Endothelial cell of umbilical vein (primary cell): ENCODE measurements around the gene PLEKHG2. TPM values are rescaled to one million over a fixed set of nuclear protein-coding genes. Genes with fewer than 3 reads are reported as not detected.

ENCODE experiments used
- BruUV-seq: library from RNA; stranded (reverse); fragments of 400-500 nt; replicated peaks from 2 replicates; lab custom pipeline; 2021; lab: Mats Ljungman, UMichigan
- CTCF ChIA-PET: fragments of 300-600, 350-600 bp; sonication (Branson Sonifier 250); formaldehyde crosslinking; loops from one replicate; lab custom pipeline; 2021; ENCODE audit warnings: antibody characterized with exemption, inconsistent platforms; lab: Charles Lee
- POLR2A ChIA-PET: fragments of 300-600, 350-600 bp; sonication (Branson Sonifier 250); formaldehyde crosslinking; loops from one replicate; lab custom pipeline; 2021; ENCODE audit warnings: antibody characterized with exemption, inconsistent platforms; lab: Charles Lee
- DNase-seq: peaks from one replicate; pipeline ENCODE4 v3.0.0-alpha.2; 2011; ENCODE audit warnings: low read depth, low spot score
- FAIRE-seq: peaks from 2 replicates; lab custom pipeline; 2011; peaks lifted over from hg19 to GRCh38; lab: Jason Lieb, UNC
- H2AFZ ChIP-seq: 2 replicates; pipeline ENCODE4 v1.6.0; 2012; ENCODE audit warnings: low read depth, low read length, control low read depth, inconsistent platforms
- H3K27ac ChIP-seq: 2 replicates; pipeline ENCODE4 v1.5.1; 2011; ENCODE audit warnings: low read depth, mild to moderate bottlenecking, control low read depth, low read length, moderate library complexity; ENCODE audit not compliant: insufficient read depth
- H3K27me3 ChIP-seq, 2 experiments: 2 replicates each; pipeline versions ENCODE4 v1.6.0 to v1.6.1; 2011; ENCODE audit warnings: low read length in 2 of 2, mixed read lengths in 1 of 2; ENCODE audit not compliant: control insufficient read depth in 2 of 2, insufficient read depth in 2 of 2
- H3K36me3 ChIP-seq, 2 experiments: 2 replicates in 1 of 2; 3 replicates in 1 of 2; pipeline ENCODE4 v1.5.1; 2011; ENCODE audit warnings: low read length in 2 of 2, mild to moderate bottlenecking in 1 of 2, moderate library complexity in 1 of 2; ENCODE audit not compliant: control insufficient read depth in 2 of 2, insufficient read depth in 2 of 2; ENCODE audit errors: extremely low read depth in 1 of 2
- H3K4me1 ChIP-seq: 3 replicates; pipeline ENCODE4 v1.5.1; 2011; ENCODE audit warnings: mild to moderate bottlenecking, low read length; ENCODE audit not compliant: control insufficient read depth, insufficient read depth; ENCODE audit errors: extremely low read depth
- H3K4me2 ChIP-seq: 2 replicates; pipeline ENCODE4 v1.6.1; 2011; ENCODE audit warnings: low read length, control low read depth, mixed read lengths; ENCODE audit not compliant: insufficient read depth
- H3K4me3 ChIP-seq, 3 experiments: fragments of 200-600 bp in 1 of 3; sonication (generic), shearing (Covaris generic) in 1 of 3; replicated peaks in 1 of 3; 2 replicates each; pipeline ENCODE4 v1.5.1; 2011 to 2016; ENCODE audit warnings: control low read depth in 3 of 3, low read length in 3 of 3, mild to moderate bottlenecking in 2 of 3, inconsistent platforms in 1 of 3, low read depth in 1 of 3, moderate library complexity in 1 of 3; ENCODE audit not compliant: insufficient read depth in 1 of 3
- H3K79me2 ChIP-seq: 2 replicates; pipeline ENCODE4 v1.6.0; 2012; ENCODE audit warnings: low read length, inconsistent platforms; ENCODE audit not compliant: control insufficient read depth, insufficient read depth
- H3K9ac ChIP-seq: replicated peaks from 2 replicates; pipeline ENCODE3; 2011; ENCODE audit warnings: low read length, control low read depth; ENCODE audit not compliant: insufficient read depth; ENCODE audit errors: extremely low read depth
- H3K9me1 ChIP-seq: replicated peaks from 3 replicates; pipeline ENCODE4 v1.6.0; 2011; ENCODE audit warnings: mild to moderate bottlenecking, low read length; ENCODE audit not compliant: control insufficient read depth, insufficient read depth; ENCODE audit errors: extremely low read depth
- H3K9me3 ChIP-seq: replicated peaks from 2 replicates; pipeline ENCODE4 v1.5.1; 2012; ENCODE audit warnings: low read length, inconsistent platforms; ENCODE audit not compliant: control insufficient read depth, insufficient read depth
- H4K20me1 ChIP-seq: replicated peaks from 2 replicates; pipeline ENCODE3; 2011; ENCODE audit warnings: mild to moderate bottlenecking, low read length; ENCODE audit not compliant: control insufficient read depth, insufficient read depth; ENCODE audit errors: extremely low read depth
- EZH2 ChIP-seq: IDR thresholded peaks from 2 replicates; pipeline ENCODE4 v1.6.1; 2012; ENCODE audit warnings: borderline replicate concordance, low read depth, mild to moderate bottlenecking, moderate library complexity, low read length, inconsistent platforms; ENCODE audit not compliant: severe bottlenecking
- FOS ChIP-seq: IDR thresholded peaks from 2 replicates; pipeline ENCODE4 v1.6.1; 2011; ENCODE audit warnings: mild to moderate bottlenecking, low read length, moderate library complexity, borderline replicate concordance; ENCODE audit not compliant: insufficient read depth
- GATA2 ChIP-seq: IDR thresholded peaks from 2 replicates; pipeline ENCODE4 v1.7.0; 2011; ENCODE audit warnings: low read depth, mild to moderate bottlenecking, moderate library complexity, mixed read lengths, low read length; ENCODE audit not compliant: insufficient read length, insufficient read depth
- JUN ChIP-seq: IDR thresholded peaks from 2 replicates; pipeline ENCODE4 v1.6.1; 2011; ENCODE audit warnings: borderline replicate concordance, low read depth; ENCODE audit not compliant: insufficient read length, insufficient read depth
- MYC ChIP-seq: IDR thresholded peaks from one replicate; pipeline ENCODE4 v1.6.1; 2011; ENCODE audit warnings: mild to moderate bottlenecking, low read depth, low read length
- POLR2A ChIP-seq: IDR thresholded peaks from 2 replicates; pipeline ENCODE4 v1.6.1; 2012; ENCODE audit warnings: low read depth, mild to moderate bottlenecking, control low read depth, low read length
- POLR2AphosphoS5 ChIP-seq: IDR thresholded peaks from 2 replicates; pipeline ENCODE4 v1.6.1; 2012; ENCODE audit warnings: low read depth, mild to moderate bottlenecking, control low read depth, low read length, moderate library complexity; ENCODE audit not compliant: insufficient read depth
- dilution Hi-C: fragments of 300-500 bp; cut with MboI; formaldehyde crosslinking; loops from one replicate; pipeline ENCODE4 v1.15.0; 2019; ENCODE audit warnings: low sequenced_read_pairs; ENCODE audit not compliant: extremely low pct_ligation_motif_present
- intact Hi-C: fragments of 100-400 bp; cut with micrococcal nuclease; formaldehyde crosslinking; loops from one replicate; pipeline ENCODE4 v1.10.0; 2022
- polyA plus RNA-seq, 4 experiments: library from polyadenylated mRNA; depleted of rRNA in 3 of 4; stranded (reverse) in 3 of 4; unstranded in 1 of 4; fragments of >200 nt; gene quantifications; 2 replicates each; pipeline versions ENCODE4 v1.2.1 to v1.2.3, GENCODE V29; 2011 to 2012; ENCODE audit warnings: missing spikeins in 1 of 4
- total RNA-seq: library from RNA; stranded (reverse); gene quantifications from 2 replicates; pipeline ENCODE4 v1.2.3, GENCODE V29; 2021
- TF ChIP-seq, protein P1 (sequence below), 2 donors: IDR thresholded peaks; 1 replicate in 1 of 2; 2 replicates in 1 of 2; pipeline ENCODE4 v1.5.1; 2011; ENCODE audit warnings: low read length in 2 of 2, mild to moderate bottlenecking in 2 of 2, moderate library complexity in 2 of 2, control low read depth in 1 of 2, inconsistent platforms in 1 of 2, low read depth in 1 of 2; ENCODE audit not compliant: insufficient read depth in 1 of 2; ENCODE audit errors: extremely low read depth in 1 of 2
- TF ChIP-seq, protein P2 (sequence below): IDR thresholded peaks from 2 replicates; pipeline ENCODE4 v1.6.1; 2011; ENCODE audit not compliant: insufficient read depth, insufficient read length

Gene PLEKHG2
- total and polyA plus RNA-seq, 2 donors (not counting 3 experiments of a cell fraction or from before 2014, with no cell fraction given) = 44.7 to 74.1 TPM

DNA sequence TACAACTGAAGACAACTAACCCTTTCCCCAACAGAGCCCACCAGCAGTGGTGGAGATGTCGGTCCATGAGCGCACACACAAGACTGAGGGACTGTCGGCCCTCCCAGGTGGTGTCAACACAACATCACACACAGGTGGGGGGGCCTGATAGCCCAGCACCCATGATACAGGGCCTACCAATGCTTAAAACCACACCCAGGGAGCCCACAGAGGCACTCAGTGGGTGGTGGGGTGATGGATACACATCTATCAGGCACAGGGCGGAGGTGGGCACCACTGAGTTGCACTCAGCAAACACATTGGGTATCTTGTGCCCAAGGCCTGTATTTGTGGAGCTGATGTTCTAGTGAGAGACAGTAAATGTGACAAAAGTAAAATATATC lies 12.8 kb upstream of the PLEKHG2 start:
- ChIA-PET CTCF (interaction anchor here (2.9 to 4.5 kb wide), 2 partner anchors 12 kb away, joined by 22 to 147 read pairs; partner anchors contain the start of gene PLEKHG2), POLR2A (interaction anchor here (0.8 kb wide), 1 partner anchor 9 kb away, joined by 3 read pairs; the partner anchor contains the start of genes MED29 and PAF1)
- no peak overlapping the region for H3K27ac ChIP-seq
- H4K20me1 ChIP-seq = no peaks in the 10 kb centered on the region
- no peak overlapping the region for H3K9ac ChIP-seq
- DNase-seq (no peak), FAIRE-seq (no peak)
- no peaks in the 10 kb centered on the region for H3K9me1 ChIP-seq
- peaks cover 20% of the 10 kb centered on the region for H3K4me1 ChIP-seq
- H3K4me3 ChIP-seq = no peak overlapping the region
- TF ChIP-seq POLR2A (no peak), GATA2 (no peak), JUN (no peak), FOS (no peak), MYC (no peak), POLR2AphosphoS5 (no peak), EZH2 (no peak)
- TF ChIP-seq, protein P1, sequence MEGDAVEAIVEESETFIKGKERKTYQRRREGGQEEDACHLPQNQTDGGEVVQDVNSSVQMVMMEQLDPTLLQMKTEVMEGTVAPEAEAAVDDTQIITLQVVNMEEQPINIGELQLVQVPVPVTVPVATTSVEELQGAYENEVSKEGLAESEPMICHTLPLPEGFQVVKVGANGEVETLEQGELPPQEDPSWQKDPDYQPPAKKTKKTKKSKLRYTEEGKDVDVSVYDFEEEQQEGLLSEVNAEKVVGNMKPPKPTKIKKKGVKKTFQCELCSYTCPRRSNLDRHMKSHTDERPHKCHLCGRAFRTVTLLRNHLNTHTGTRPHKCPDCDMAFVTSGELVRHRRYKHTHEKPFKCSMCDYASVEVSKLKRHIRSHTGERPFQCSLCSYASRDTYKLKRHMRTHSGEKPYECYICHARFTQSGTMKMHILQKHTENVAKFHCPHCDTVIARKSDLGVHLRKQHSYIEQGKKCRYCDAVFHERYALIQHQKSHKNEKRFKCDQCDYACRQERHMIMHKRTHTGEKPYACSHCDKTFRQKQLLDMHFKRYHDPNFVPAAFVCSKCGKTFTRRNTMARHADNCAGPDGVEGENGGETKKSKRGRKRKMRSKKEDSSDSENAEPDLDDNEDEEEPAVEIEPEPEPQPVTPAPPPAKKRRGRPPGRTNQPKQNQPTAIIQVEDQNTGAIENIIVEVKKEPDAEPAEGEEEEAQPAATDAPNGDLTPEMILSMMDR (IDR thresholded peaks at IDR 0.05; ENCODE audit: extremely low read depth in 1 of 2, insufficient read depth in 1 of 2, low read depth in 1 of 2, low read length in 2 of 2) = no peak
- TF ChIP-seq, protein P2, sequence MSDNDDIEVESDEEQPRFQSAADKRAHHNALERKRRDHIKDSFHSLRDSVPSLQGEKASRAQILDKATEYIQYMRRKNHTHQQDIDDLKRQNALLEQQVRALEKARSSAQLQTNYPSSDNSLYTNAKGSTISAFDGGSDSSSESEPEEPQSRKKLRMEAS = no peak
- no peaks in the 10 kb centered on the region for H3K27me3 ChIP-seq
- no peak overlapping the region for H3K4me2 ChIP-seq
- intact Hi-C loops (no loop called here), dilution Hi-C loops (no loop called here)
- no peak overlapping the region for H2AFZ ChIP-seq
- no peaks in the 10 kb centered on the region for H3K9me3 ChIP-seq
- no TSS peak for BruUV-seq
- peaks cover 0 to 7% of the 10 kb centered on the region in 2 experiments for H3K36me3 ChIP-seq
- H3K79me2 ChIP-seq = no peaks in the 10 kb centered on the region
